Heart left ventricle (tissue), 13 donors: ENCODE results near the gene DSCAM.

Experiments
- CTCF ChIP-seq, 12 donors: fragments of 200-600 bp; sonication (generic) in 4 of 12; IDR thresholded peaks; one replicate each; pipeline versions ENCODE4 v1.5.0 to v1.8.0; 2018 to 2022; ENCODE audit warnings: antibody characterized with exemption in 12 of 12, mild to moderate bottlenecking in 5 of 12
- POLR2A ChIP-seq, 2 donors: fragments of 450-650 bp; IDR thresholded peaks; one replicate each; pipeline ENCODE4 v1.6.1; 2017; ENCODE audit warnings: antibody characterized with exemption in 2 of 2, mild to moderate bottlenecking in 2 of 2, moderate library complexity in 2 of 2
- donor health status: ischemic (EF 13 %, LVEDD 7.1; RV severe dilation, severe dysfunction).
- donor health status: DM: no; HTN: yes; CAD: no.
- donor health status: DM: no; HTN: no; CAD: no.
- donor health status: ischemic (EF 25% LVEDD 6.9; RV normal size, moderate dysfunction).
- donor health status: ischemic (EF 25% LVEDD 5.7; RV mildly dilated, moderate dysfunction).
- donor health status: ischemic (EF 35%, LVEDD 5.7; RV mildly dilated, moderate dysfunction).
- donor health status: nonischemic (EF 11% LVEDD 7.7; RV severe dilation, severe dysfunction).
- donor health status: DM: yes; HTN: yes; CAD: no.
- donor health status: PGD.
- donor health status: ischemic (EF 29% LVEDD 5.4; RV normal size, mild dysfunction).
- donor health status: nonischemic (EF 23%, LVEDD 6.1; RV moderate dilation, normal function).

- TF ChIP-seq POLR2A (IDR thresholded peaks at IDR 0.05) (no peak), CTCF (IDR thresholded peaks at IDR 0.05) (no peak)
These were observed 577.7 kb downstream of the DSCAM start for GRCh38 chr21:40269239-40269638.
